ENCODE measurements around the gene NOTCH2.
A peak's percentile ranks its signal among the peaks of the same experiment; 100 is the strongest.

DNA sequence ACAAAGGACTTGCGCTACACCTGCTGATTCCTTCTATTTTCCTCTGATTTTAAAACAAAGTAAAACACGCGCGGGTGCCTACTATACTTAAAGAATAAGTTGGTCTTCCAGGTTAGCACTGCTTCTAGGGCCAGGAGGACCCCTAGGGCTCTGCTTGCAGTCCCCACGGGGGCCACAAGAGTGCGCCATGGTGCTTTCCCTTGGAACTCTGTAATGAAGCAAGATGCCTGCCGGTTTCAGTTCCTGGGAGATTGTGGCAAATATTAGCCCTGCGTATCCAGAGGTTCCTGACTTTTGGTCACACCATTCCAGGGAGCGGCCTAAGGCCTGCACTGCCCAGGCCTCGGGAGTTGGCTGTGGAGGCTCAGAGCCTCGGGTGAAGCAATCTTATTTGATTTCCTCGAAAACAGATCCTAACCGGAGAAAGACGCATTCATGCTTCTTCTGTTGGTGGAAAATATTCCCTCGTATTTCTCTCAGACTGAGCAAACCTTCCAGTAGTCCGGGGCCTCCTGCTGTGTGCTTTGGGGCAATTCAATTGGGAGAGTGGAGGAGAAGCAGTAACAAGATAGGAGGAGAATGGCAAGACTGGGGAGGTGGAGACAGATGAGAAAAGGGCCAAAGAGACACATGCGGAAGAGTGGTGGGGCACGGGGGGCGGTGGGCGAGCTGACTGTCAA, 198.4 kb downstream of the NOTCH2 start:
- TF ChIP-seq, protein P1, sequence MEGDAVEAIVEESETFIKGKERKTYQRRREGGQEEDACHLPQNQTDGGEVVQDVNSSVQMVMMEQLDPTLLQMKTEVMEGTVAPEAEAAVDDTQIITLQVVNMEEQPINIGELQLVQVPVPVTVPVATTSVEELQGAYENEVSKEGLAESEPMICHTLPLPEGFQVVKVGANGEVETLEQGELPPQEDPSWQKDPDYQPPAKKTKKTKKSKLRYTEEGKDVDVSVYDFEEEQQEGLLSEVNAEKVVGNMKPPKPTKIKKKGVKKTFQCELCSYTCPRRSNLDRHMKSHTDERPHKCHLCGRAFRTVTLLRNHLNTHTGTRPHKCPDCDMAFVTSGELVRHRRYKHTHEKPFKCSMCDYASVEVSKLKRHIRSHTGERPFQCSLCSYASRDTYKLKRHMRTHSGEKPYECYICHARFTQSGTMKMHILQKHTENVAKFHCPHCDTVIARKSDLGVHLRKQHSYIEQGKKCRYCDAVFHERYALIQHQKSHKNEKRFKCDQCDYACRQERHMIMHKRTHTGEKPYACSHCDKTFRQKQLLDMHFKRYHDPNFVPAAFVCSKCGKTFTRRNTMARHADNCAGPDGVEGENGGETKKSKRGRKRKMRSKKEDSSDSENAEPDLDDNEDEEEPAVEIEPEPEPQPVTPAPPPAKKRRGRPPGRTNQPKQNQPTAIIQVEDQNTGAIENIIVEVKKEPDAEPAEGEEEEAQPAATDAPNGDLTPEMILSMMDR (IDR thresholded peaks at IDR 0.05; ENCODE audit: low read depth, low read length) = peak; percentile 98
- TF ChIP-seq EZH2phosphoT487 (IDR thresholded peaks at IDR 0.05; ENCODE audit: low read depth) = no peak
